NCI-H2171 treated with DMSO at 0.1 percent for 48 hours (cell line): ENCODE measurements around the gene EPPIN.

Experiments
- DNase-seq: peaks from one replicate; lab custom pipeline; 2025; lab: John Stamatoyannopoulos, UW

Gene EPPIN

DNA sequence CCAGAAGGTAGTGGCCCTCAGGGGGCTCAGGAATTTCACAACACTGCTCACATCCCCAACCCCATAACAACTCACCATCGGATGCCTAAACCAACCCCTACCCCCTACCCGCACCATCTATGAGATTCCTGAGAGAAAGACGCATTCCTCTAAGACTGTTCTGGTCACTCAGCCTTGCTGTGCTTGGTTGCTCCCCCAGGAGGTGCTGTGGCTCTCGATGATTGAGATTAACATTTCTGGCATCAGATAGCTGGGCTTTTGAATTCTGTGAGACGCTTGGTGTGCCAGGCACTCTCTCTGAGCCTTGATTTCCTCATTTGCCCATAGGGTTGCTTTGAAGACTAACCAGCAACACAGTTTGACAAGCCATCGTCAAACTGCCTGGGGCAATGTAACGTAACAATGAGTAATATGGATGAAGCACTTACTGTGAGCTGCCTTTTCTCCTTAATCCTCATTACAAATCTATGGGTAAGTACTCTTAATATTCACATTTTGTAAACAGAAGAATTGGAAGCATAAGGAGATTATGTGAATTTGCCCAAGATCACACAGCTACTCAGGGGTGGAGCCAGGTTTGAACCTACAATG is 8.9 kb downstream of the EPPIN start:
- no peak for DNase-seq

DNA sequence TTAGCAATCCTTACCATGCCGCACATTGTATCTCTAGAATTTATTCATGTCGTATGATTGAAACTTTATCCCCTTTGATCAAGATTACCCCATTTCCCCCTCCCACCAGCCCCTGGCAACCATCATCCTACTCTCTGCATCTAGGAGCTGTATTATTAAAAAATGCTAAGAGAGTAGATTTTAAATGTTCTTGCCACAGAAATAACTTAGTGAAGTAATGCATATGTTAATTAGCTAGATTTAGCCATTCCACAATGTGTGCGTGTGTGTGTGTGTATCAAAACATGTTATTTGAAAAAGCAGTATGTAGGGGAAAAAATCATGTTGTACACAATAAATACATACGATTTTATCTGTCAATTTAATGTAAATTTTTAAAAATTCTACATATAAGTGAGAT is 19.9 kb downstream of the EPPIN start:
- no peak for DNase-seq

DNA sequence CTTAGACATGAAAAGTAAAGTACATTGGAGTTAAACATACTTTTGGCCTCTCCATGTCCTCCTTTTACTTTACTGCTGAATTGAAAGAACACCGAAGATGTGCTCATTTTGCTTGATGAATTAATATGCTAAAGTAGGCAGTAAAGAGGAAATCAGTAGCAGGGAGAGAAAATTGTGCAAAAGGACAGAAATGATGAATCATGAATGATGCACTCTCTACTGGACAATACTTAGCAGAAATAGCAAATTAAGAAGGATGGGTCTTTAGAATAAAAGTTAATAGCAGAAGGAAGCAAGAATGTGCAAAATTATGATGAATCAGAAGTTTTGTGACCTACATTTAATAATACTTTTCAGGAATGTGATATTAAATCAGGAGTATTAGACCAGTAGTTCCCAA is 23.4 kb downstream of the EPPIN start:
- no peak for DNase-seq

DNA sequence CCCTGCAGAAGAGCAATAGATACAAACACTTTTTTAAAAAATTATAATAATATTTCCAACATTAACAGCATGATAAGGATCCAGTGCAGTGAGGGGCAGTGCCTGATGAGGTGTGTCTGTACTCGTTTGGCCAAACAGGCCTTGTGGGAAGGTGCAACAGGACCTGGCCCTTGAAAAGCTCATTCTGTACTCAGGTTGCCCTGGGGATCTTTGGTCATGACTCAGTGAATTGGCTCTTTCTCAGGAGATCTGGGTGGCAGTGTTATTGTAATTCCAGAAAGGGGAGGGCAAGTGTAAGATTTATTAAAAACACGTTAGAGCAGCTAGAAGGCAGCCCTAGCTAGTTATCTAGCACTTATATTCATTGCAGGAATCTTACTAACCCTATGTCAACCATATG is 28.9 kb downstream of the EPPIN start:
- no peak for DNase-seq

DNA sequence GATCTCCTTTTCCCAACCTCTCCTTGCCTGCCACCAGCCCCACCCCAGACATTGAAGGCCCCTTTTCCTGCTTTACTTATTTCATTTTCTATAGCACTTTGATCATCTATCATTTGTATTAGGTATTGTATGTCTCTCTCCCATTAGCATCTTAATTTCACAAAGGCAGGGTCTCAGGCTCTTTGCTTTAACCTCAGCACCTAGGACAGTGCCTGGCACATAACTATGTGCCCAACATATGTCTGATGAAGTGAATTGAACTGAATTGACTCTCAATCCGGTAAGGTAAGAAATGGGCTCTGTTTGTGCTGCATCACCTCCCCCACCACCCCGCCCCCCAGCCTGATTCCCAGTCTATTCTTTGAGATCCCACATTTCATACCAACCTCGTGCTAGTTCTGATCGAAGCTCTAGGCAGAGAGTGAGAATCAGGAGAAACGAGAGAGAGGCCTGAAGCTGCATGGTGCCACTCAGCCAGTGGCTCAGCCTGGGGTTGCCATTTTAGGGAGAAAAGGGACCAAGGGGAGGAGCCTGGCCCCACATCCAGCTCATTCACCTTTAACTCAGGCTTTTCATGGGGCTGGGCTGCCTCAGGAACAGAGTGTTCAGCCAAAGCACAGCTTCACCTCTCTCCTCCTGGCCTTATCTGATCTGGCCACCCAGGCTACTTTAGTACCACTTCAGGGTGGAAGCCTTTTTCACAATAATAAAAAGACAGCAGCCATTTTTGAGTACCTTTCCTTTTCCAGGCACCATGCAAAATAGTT is 31.9 kb downstream of the EPPIN start, which contains the start of gene SPINT3:
Gene SPINT3, minus strand, starts transcription at position 476 of the 767 bp plus-strand sequence. Its CDS starts 14 bp downstream, at position 462.
- DNase-seq = no peak

DNA sequence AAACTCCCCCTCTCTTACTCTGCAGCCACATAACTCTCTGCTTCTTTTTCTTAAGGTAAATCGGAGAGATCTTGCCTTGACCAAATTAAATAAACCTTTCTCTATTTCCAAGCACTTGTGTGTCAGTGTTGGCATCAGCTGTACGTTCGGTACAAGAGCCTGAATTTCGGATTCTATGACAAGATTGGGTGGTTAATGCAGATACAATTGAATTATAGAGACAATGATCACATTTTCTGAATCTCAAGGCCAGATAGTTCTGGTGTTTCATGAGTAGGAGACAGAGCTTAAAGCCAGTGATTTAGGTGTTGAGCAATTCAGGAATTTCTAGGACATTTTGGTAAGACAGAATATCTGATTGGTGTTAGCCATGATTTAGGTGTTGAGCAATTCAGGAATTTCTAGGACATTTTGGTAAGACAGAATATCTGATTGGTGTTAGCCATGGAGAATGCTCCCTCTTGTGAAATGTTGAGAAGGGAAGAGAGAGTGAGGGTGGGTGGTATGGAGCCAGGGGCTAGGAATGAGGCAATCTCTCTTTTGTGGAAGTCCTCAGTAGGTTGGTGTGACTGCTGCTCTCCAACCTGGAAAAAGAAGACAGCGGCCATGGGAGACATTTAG is 36.8 kb downstream of the EPPIN start:
- no peak for DNase-seq

DNA sequence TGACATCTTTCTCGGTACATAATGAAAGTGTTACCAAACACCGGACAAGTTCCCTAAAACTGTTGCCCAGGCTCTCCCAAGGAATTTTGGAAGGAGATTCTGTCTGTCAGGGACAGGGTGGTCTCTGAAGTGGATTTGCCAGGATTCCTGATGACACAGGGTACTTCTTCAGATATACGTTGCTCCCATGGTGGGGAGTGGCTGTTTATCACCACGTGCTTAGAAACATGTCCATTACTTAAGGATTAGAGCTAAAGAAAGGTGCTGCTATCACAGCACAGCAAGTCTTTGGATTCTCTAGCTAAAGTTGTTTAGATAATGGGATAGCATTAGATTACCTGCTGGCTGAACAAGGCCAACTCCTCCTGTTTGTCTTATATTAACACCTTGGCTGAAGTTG is 38.1 kb downstream of the EPPIN start:
- no peak for DNase-seq

DNA sequence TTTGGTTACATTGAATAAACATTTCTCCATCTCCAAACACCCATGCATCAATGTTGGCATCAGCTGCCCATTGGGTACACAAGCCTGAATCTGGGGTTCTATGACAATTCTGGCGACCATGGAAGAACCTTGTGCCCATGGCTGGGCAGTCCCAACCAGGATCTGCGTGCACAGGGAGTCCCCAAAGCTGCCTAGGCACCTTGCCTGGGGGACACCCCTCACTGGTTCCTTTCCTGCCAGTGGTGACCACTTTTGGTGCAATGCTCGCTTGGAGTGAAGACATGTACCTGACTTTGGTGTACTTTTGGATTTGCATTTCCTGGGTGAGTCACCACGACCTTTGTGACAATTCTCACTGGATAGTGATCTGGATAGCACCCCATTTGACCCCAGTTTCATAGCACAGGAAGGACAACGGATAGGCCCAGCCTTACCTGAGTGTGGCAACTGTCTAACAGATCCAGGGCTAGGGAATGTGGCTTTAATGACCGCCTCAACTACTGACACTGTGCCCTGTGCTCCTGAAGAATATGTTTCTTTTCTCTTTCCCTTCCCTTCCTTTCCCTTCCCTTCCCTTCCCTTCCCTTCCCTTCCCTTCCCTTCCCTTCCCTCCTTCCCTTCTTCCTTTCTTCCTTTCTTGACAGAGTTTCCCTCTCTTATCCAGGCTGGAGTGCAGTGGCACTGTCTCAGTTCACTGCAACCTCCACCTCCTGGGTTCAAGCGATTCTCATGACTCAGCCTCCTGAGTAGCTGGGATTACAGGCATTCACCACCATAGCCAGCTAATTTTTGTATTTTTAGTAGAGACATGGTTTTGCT is 38.9 kb downstream of the EPPIN start:
- DNase-seq = no peak

DNA sequence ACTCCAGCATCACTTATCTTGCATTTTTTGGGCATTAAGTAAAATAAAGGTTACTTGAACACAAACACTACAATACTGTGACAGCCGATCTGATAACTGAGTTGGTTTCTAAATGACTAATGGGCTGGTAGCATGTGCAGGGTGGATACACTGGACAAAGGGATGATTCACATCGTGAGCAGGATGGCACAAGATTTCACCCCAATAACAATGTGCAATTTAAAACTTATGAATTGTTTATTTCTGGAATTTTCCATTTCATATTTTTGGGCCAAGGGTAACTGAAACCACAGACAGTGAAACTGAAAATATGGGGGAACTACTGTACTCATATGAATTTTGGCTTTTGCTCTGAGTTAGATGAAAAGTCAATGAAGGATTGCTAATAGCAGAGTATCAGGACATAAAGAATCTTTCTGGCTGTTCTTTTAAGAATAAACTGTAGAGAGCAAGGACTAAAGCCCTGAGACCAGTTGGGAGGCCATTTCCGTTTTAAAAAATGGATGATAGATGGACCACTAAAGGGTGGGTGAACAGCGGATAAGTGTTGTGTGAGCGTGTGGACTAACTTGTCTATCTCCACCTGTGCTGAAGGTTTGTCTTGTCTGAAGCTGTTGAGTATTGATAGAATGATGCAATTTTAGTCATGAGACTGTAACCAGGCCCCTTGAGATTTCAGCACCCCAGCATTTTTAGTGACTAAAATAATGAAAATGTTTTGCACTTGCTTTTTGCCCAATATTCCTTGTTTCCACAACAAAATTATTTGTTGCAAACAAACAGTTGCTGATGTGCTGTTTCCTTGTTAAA is 40.0 kb downstream of the EPPIN start:
- no peak for DNase-seq

DNA sequence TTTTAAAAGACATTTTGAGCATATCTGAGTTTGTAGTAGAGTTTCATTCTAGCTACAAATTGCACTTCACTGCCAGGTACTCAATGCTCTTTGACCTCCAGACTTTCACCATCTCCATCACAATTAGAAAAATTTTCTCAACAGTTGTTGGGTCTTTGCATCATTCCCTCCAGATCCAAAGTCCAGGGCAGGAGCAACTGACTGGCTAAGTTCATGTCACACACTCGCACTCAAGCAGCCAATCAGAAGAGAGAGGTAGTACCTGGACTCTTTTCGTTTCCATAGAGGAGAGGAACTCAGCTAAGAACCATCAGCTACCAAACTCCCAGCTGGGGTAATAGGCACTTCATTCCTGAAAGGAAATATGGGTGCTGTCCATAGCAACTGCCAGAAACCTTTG is 40.8 kb downstream of the EPPIN start:
- no peak for DNase-seq

DNA sequence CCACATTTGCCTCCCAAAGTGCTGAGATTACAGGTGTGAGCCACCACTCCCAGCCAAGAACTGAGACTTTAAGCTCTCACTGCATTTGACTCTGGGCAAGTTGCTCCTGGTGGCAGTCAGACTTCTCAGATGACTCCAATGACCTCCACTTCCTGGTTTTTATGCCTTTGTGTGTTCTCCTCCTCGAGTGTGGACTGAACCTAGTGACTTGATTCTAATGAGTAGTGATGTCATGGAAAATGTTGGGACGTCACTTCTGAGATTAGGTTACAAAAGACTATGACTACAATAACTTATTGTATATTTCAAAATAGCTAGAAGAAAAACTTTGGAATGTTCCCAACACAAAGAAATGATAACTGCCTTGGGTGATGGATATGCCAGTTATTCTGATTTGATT is 43.8 kb downstream of the EPPIN start:
- DNase-seq = no peak

DNA sequence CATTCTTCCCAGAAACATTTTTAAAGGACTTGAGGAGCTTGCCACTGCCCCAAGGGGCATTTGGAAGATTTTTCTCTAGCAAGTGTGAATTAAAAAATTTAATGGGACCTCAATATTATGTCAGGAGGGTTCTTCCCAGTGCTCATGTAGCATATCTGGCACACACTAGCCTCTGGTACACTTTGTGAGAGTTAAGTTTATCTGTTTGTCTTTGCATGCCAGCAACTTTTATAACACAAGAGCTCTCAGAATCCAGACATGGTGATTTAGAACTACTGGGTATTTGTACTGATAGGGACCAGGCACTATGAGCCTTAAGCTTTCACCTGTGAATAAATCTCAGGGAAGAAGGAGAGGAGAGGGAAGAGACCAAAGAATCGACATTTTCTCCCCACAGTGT is 44.6 kb downstream of the EPPIN start:
- DNase-seq = no peak

DNA sequence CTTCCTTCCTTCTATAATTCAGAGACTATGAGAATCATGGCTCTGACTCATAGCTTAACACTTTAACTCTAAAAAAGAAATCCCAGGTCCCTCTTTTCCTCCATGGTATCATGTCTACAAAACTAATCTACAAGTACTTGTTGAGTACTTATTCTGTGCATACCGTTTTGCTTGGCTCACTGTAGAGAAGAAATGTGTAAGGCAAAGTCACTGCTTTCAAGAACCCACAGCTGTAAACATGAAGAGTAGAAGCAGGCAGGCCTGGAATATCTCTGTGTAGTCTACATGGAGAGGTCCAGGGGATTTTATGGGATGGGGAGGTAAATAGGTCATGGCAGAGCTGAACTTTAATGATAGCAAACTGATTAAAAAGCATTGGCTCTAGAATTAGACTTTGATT is 45.6 kb downstream of the EPPIN start:
- no peak for DNase-seq

DNA sequence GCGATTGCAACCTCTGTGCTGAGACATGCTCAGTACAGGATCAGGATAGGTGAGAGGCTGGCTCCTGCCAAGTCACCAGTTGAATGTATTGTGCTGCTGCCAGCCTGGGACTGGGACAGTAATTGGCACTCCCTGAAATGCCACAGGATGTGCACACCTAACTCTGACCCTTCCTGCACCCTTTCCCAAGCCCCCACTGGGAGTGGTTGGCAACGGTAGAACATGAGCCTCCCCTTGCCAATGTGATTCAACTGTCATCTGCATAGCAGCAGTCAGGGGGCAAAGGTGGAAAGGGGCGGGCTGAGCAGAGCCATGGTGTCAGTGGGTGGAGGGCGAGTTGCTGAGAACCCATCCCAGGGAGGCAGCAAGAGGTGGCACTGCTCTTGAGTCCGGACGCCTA is 47.2 kb downstream of the EPPIN start:
- no peak for DNase-seq

DNA sequence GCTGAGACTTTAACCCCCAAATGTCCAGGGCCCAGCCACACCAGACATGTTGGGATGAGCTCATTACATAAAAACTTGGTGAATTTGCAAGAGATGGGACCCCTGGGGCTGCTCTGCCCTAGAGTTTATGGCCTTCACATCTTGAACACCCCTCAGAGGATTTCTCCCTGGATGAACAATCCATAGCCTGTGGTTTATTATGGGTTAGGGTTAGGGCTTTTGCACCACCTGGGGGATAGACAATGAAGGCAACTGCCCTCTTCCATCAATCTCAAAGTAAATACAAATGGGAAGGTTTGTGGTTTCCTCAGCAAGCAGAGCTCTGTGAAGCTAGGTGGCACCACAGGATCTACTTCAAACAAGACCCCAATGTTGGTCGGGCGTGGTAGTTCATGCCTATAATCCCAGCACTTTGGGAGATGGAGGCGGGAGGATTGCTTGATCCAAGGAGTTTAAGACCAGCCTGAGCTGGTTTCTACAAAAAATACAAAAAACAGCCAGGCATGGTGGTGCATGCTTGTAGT is 49.2 kb downstream of the EPPIN start:
- no peak for DNase-seq

DNA sequence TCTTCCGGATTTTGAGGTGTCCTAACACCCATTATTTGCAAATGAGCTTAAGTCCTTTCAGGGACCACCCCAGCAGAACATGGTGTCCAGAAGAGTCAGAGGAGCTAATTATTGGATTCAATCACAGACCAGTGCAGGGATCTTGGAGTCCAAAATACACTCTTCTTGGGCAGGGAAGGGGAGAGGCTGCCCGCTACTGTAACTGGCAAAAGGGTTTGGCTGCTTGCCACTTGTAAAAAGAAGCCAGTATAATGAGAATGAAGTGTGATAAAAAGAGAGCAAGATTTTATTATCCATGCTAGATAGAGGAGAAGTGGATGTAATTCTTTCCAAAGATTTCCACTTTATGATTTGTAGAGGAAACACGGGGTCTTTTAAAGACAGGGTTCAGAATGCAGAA is 51.0 kb downstream of the EPPIN start:
- DNase-seq = no peak

DNA sequence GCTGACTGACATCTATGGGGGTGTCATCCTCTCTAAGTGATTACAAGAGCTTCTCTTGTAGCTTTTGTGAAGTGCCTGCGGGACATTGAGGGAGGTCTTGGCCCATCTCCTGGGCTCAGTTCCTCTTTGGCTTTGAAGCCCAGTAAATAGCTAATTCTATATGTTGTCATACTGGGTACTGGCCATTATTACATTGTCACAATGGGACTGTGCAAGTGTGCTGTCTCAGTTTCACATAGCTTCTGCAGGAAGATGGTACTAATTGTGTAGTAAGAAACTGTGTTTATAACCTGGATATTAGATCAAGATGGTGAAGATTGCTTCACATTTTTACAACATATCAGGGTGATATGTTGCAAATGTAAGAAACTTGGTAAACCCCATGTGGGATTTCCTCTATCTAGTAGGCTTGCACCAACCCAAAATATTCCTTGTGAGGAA is 51.7 kb downstream of the EPPIN start:
- DNase-seq = no peak
